Retina (tissue), 1 donor: ENCODE results near the gene RAET1E.
"Not testable (repeated sequence)": the region's sequence is repeated elsewhere in the genome, so short reads cannot be mapped to it uniquely, and the experiment has no call there.

Source experiments
- DNase-seq: peaks from one replicate; pipeline ENCODE4 v3.0.0-alpha.2; 2016

Gene RAET1E

GRCh38 chr6:149908480-149908879 is 10.6 kb upstream of the RAET1E start:
- not testable (repeated sequence) for DNase-seq

- no peak for DNase-seq
Observed at GRCh38 chr6:149907317-149907716, 9.4 kb upstream of the RAET1E start.

- DNase-seq, result no peak
Observed at GRCh38 chr6:149906405-149906804, 8.5 kb upstream of the RAET1E start.

GRCh38 chr6:149905911-149906371 is 8.0 kb upstream of the RAET1E start:
- DNase-seq, result no peak

GRCh38 chr6:149905371-149905910 is 7.5 kb upstream of the RAET1E start:
- DNase-seq, result no peak

- no peak for DNase-seq
Observed at GRCh38 chr6:149904661-149905370, 6.9 kb upstream of the RAET1E start.

- DNase-seq, result no peak
Observed at GRCh38 chr6:149903938-149904611, 6.2 kb upstream of the RAET1E start.

- DNase-seq, result no peak
Observed at GRCh38 chr6:149901444-149902140, 3.7 kb upstream of the RAET1E start.

GRCh38 chr6:149900620-149901443 is 2.9 kb upstream of the RAET1E start:
- no peak for DNase-seq

GRCh38 chr6:149899926-149900619 is 2.2 kb upstream of the RAET1E start:
- no peak for DNase-seq

- no peak for DNase-seq
Observed at GRCh38 chr6:149899486-149899885, 1.6 kb upstream of the RAET1E start.

GRCh38 chr6:149898966-149899365 is 1.1 kb upstream of the RAET1E start:
- no peak for DNase-seq

GRCh38 chr6:149897015-149897697 is 757 bp downstream of the RAET1E start:
- no peak for DNase-seq

- no peak for DNase-seq
Observed at GRCh38 chr6:149896491-149896890, 1.4 kb downstream of the RAET1E start.

- no peak for DNase-seq
Observed at GRCh38 chr6:149895833-149896271, 2.1 kb downstream of the RAET1E start.

- no peak for DNase-seq
Observed at GRCh38 chr6:149895048-149895590, 2.8 kb downstream of the RAET1E start.

- DNase-seq, result not testable (repeated sequence)
Observed at GRCh38 chr6:149891864-149892263, 6.0 kb downstream of the RAET1E start.

- DNase-seq, result no peak
Observed at GRCh38 chr6:149891259-149891658, 6.7 kb downstream of the RAET1E start.

- no peak for DNase-seq
Observed at GRCh38 chr6:149890629-149891045, 7.3 kb downstream of the RAET1E start.

GRCh38 chr6:149889326-149889725 is 8.6 kb downstream of the RAET1E start:
- DNase-seq, result no peak

GRCh38 chr6:149888659-149889058 is 9.3 kb downstream of the RAET1E start:
- no peak for DNase-seq
